Endodermal cell (in vitro differentiated cells): ENCODE measurements around the gene PDGFRB. TPM values are rescaled to one million over a fixed set of nuclear protein-coding genes. Genes with fewer than 3 reads are reported as not detected.

ENCODE experiments used
- DNase-seq: peaks from one replicate; pipeline ENCODE4 v3.0.0-alpha.2; 2017
- H3K27ac ChIP-seq: 2 replicates; pipeline ENCODE4 v1.5.1; 2013; ENCODE audit warnings: mild to moderate bottlenecking, low read depth, low read length, moderate library complexity
- H3K27me3 ChIP-seq: 2 replicates; pipeline ENCODE4 v1.6.1; 2013; ENCODE audit warnings: mild to moderate bottlenecking, low read length, moderate library complexity; ENCODE audit not compliant: insufficient read depth, control insufficient read depth, poor library complexity, severe bottlenecking
- H3K36me3 ChIP-seq: 2 replicates; pipeline ENCODE4 v1.7.0; 2013; ENCODE audit warnings: mild to moderate bottlenecking, low read length, moderate library complexity; ENCODE audit not compliant: control insufficient read depth, insufficient read depth
- H3K4me1 ChIP-seq: one replicate; pipeline ENCODE4 v1.7.0; 2013; ENCODE audit warnings: low read length; ENCODE audit not compliant: control insufficient read depth, insufficient read depth
- H3K4me3 ChIP-seq: 2 replicates; pipeline ENCODE4 v1.5.1; 2013; ENCODE audit warnings: mild to moderate bottlenecking, low read length, moderate library complexity
- H3K9ac ChIP-seq: 2 replicates; pipeline ENCODE4 v1.6.1; 2013; ENCODE audit warnings: mild to moderate bottlenecking, low read length, moderate library complexity; ENCODE audit not compliant: poor library complexity, severe bottlenecking; ENCODE audit errors: extremely low read depth
- H3K9me3 ChIP-seq: 2 replicates; pipeline ENCODE4 v1.6.1; 2013; ENCODE audit warnings: mild to moderate bottlenecking, low read length, moderate library complexity; ENCODE audit not compliant: control insufficient read depth
- H3K27ac Mint-ChIP-seq: 2 replicates; pipeline ENCODE4 v1.8.0; 2020; ENCODE audit warnings: mixed read lengths
- H3K27me3 Mint-ChIP-seq: 2 replicates; pipeline ENCODE4 v1.8.0; 2021; ENCODE audit warnings: mild to moderate bottlenecking, mixed read lengths; ENCODE audit not compliant: insufficient read depth
- H3K36me3 Mint-ChIP-seq: 2 replicates; pipeline ENCODE4 v1.8.0; 2020; ENCODE audit warnings: low read depth, mixed read lengths
- H3K4me1 Mint-ChIP-seq: 2 replicates; pipeline ENCODE4 v1.8.0; 2020; ENCODE audit warnings: mixed read lengths
- H3K4me3 Mint-ChIP-seq: 2 replicates; pipeline ENCODE4 v1.8.0; 2020; ENCODE audit warnings: mild to moderate bottlenecking, moderate library complexity, mixed read lengths
- H3K9me3 Mint-ChIP-seq: 2 replicates; pipeline ENCODE4 v1.8.0; 2020; ENCODE audit warnings: mild to moderate bottlenecking, mixed read lengths
- CTCF ChIP-seq: fragments of 200-600 bp; sonication (generic); conservative IDR thresholded peaks from 2 replicates; pipeline ENCODE4 v1.5.0; 2021; ENCODE audit warnings: antibody characterized with exemption, mild to moderate bottlenecking
- WGBS, 2 experiments: methylation state at CpG; one replicate each; pipeline versions ENCODE4 v1.1.5 to v1.1.7; 2013; ENCODE audit warnings: missing lambda C conversion rate in 2 of 2, mixed read lengths in 1 of 2; ENCODE audit not compliant: insufficient coverage in 1 of 2, insufficient read length in 1 of 2; 5-methylcytosine and 5-hydroxymethylcytosine counted together
- total RNA-seq, 2 donors: library from RNA; stranded (reverse); fragmentation: NEBNext Ultra II Directional in 1 of 2; extraction: Animal tissue kit (Norgen Biotek cat#: 25700) in 1 of 2; gene quantifications; 2 replicates in 1 of 2; 3 replicates in 1 of 2; pipeline ENCODE4 v1.2.1, GENCODE V29; 2021

Gene PDGFRB
- total RNA-seq, 2 donors from 2014 or later = 4.1 to 6.5 TPM

- TF ChIP-seq CTCF = no peak
- no peak overlapping the region for H3K27ac Mint-ChIP-seq
- H3K9ac ChIP-seq = no peak overlapping the region
Measured at GRCh38 chr5:150107909-150108447, 47.7 kb downstream of the PDGFRB start.

DNA sequence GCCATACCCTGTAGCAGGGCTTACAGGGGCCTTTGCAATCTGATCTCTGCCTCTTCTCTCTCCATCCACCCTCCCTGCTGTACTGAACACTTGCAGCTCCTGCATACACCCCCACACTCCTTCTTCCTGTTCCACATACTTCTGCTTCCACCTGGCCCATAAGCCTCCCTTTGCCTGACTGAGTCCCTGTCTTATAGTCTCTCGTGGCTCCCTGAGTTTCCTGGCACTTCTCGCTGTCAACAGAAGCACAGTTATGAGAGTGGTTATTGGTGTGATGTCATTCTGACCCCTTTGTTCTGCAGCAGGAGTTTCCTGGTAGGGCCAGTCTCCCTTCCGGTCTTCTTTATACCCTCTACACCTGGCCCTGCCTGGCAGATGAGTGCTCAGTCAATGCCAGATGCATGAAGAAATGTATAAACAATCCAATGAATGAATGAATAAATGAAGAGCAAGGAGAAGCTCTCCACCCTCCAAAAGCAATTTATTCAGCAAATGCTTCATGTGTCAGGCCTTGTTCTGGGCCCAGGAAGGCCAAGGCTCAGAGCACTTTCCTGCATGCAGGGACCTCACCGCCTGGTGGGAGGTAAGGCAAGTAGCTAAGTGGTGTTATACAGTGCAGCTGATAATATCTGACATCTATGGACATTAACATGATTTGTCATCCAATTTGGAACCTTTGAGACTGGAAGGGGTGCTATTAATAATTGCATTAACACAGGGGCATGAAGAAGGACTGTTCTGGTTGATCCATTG, 48.8 kb downstream of the PDGFRB start:
- Histone ChIP-seq H3K27ac (no peak overlapping the region), H3K4me1 (no peaks in the 10 kb centered on the region), H3K4me3 (no peak overlapping the region), H3K9ac (no peak overlapping the region), H3K36me3 (no peaks in the 10 kb centered on the region), H3K27me3 (no peaks in the 10 kb centered on the region), H3K9me3 (no peaks in the 10 kb centered on the region)
- Mint-ChIP-seq H3K4me1 (peaks cover 4% of the 10 kb centered on the region), H3K27me3 (no peaks in the 10 kb centered on the region), H3K36me3 (no peaks in the 10 kb centered on the region), H3K9me3 (no peaks in the 10 kb centered on the region), H3K27ac (no peak overlapping the region), H3K4me3 (no peak overlapping the region)
- no peak for TF ChIP-seq CTCF
- WGBS, 2 experiments = 93 to 100% methylated on average over 1 to 4 of the region's 4 CpGs
- peak; percentile 38 for DNase-seq

More at GRCh38 chr5:150107909-150108447, 47.7 kb downstream of the PDGFRB start:
- Histone ChIP-seq H3K9me3 (no peaks in the 10 kb centered on the region), H3K36me3 (no peaks in the 10 kb centered on the region), H3K27me3 (no peaks in the 10 kb centered on the region), H3K4me1 (peaks cover 5% of the 10 kb centered on the region), H3K4me3 (no peak overlapping the region), H3K27ac (no peak overlapping the region)
- H3K27me3 Mint-ChIP-seq = no peaks in the 10 kb centered on the region
- H3K4me3 Mint-ChIP-seq = no peak overlapping the region
- no peaks in the 10 kb centered on the region for H3K9me3 Mint-ChIP-seq
- H3K36me3 Mint-ChIP-seq = no peaks in the 10 kb centered on the region
- WGBS, 2 experiments = 89 to 92% methylated on average over 4 of the region's 4 CpGs
- DNase-seq = peak; percentile 47
- peaks cover 14% of the 10 kb centered on the region for H3K4me1 Mint-ChIP-seq

- Mint-ChIP-seq H3K4me3 (no peak overlapping the region), H3K27ac (no peak overlapping the region), H3K36me3 (no peaks in the 10 kb centered on the region), H3K27me3 (no peaks in the 10 kb centered on the region), H3K9me3 (no peaks in the 10 kb centered on the region), H3K4me1 (peaks cover 3% of the 10 kb centered on the region)
- WGBS, 2 experiments = 93 to 100% methylated on average over 6 to 7 of the region's 7 CpGs
- no peak overlapping the region for H3K9ac ChIP-seq
- no peaks in the 10 kb centered on the region for H3K27me3 ChIP-seq
- no peak overlapping the region for H3K4me3 ChIP-seq
- no peaks in the 10 kb centered on the region for H3K36me3 ChIP-seq
- H3K27ac ChIP-seq = no peak overlapping the region
- no peak for TF ChIP-seq CTCF
- no peaks in the 10 kb centered on the region for H3K4me1 ChIP-seq
- DNase-seq = peak; percentile 30
- no peaks in the 10 kb centered on the region for H3K9me3 ChIP-seq
Measured at GRCh38 chr5:150105928-150106615, 49.6 kb downstream of the PDGFRB start.
